Measurements from ENCODE around the gene RGSL1. TPM values are rescaled to one million over a fixed set of nuclear protein-coding genes. Genes with fewer than 3 reads are reported as not detected.

RGSL1 gene
- total and polyA plus RNA-seq, 8 donors: not detected

DNA sequence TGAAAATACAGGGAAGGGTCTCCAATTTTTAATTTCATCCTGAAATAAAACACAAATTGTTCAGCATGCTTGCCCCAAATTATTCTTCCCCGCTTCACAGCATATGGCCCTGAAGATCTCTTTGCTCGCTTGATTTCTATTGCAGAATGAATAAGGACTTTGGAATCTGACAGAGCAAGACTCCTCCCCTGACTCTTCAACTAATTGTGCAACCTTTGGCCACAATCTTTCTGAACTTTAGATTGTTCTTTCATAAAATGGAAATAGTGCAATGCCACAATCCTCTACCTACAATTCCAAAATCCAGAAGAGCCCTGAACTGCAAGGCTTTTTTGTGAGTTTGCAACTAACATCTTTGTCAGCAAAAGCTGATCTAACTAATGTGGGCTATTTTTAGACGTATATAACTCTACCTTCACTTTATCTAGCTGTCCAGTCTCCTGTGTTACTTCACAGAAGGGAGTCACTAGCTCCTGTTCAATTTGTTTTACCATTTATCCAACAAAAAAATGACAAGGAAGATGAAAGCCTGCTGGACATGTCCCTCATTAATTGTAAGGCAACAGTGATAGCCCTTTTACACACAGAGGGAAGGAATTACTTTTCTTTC lies 125.7 kb downstream of the RGSL1 start:
- H3K36me3 ChIP-seq: peaks cover 0 to 17% (median 4%) of the 10 kb centered on the region in 3 donors
- no peaks in the 10 kb centered on the region for H3K27me3 ChIP-seq
- no peak for DNase-seq
- no peak overlapping the region for H3K27ac ChIP-seq
- peak in 3 of 4 donors; percentile 30 to 58 (median 44) for ATAC-seq
- TF ChIP-seq, protein P1, sequence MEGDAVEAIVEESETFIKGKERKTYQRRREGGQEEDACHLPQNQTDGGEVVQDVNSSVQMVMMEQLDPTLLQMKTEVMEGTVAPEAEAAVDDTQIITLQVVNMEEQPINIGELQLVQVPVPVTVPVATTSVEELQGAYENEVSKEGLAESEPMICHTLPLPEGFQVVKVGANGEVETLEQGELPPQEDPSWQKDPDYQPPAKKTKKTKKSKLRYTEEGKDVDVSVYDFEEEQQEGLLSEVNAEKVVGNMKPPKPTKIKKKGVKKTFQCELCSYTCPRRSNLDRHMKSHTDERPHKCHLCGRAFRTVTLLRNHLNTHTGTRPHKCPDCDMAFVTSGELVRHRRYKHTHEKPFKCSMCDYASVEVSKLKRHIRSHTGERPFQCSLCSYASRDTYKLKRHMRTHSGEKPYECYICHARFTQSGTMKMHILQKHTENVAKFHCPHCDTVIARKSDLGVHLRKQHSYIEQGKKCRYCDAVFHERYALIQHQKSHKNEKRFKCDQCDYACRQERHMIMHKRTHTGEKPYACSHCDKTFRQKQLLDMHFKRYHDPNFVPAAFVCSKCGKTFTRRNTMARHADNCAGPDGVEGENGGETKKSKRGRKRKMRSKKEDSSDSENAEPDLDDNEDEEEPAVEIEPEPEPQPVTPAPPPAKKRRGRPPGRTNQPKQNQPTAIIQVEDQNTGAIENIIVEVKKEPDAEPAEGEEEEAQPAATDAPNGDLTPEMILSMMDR (IDR thresholded peaks at IDR 0.05): no peak
- FAIRE-seq: no peak
- no peak overlapping the region for H3K4me3 ChIP-seq
- 73 to 74% methylated on average over 3 of the region's 3 CpGs for WGBS, 2 donors
- intact Hi-C loops (cut with DNase I): no loop called here
- no peaks in the 10 kb centered on the region for H3K4me1 ChIP-seq
- H3K9me3 ChIP-seq: no peaks in the 10 kb centered on the region

DNA sequence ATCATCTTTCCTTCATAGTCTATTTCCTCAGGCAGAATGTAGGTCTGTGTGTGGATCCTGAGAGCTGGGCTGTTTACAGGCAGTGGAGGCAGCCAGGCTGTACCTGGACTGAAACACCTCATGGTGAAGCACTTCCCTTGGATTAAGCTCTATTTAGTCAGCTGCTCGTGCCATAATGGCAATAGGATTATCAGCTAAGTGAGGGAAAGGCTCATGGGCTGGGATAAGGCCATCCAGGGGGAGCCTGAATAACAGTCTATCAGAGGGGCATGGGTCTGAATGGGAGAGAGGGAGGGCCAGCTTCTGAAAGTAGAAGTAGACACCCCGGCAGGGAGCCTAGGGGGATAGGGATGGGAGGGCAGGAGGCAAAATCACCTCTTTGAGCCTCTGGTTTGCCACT lies 130.8 kb downstream of the RGSL1 start:
- 90% methylated on average over 2 of the region's 2 CpGs for whole genome bisulfite sequencing, 2 donors
- Histone ChIP-seq H3K36me3 (peaks cover 0 to 37% (median 0%) of the 10 kb centered on the region in 3 donors), H3K27ac (no peak overlapping the region), H3K9me3 (no peaks in the 10 kb centered on the region), H3K27me3 (no peaks in the 10 kb centered on the region), H3K4me3 (no peak overlapping the region), H3K4me1 (no peaks in the 10 kb centered on the region)
- intact Hi-C loops (cut with DNase I): loop anchor here in 1 of 3 donors (10.0 kb wide), 1 partner anchor 496 kb away; no protein-coding TSS in a partner anchor
- TF ChIP-seq, protein P1 (IDR thresholded peaks at IDR 0.05): no peak
- FAIRE-seq (no peak), ATAC-seq (no peak), DNase-seq (no peak)

DNA sequence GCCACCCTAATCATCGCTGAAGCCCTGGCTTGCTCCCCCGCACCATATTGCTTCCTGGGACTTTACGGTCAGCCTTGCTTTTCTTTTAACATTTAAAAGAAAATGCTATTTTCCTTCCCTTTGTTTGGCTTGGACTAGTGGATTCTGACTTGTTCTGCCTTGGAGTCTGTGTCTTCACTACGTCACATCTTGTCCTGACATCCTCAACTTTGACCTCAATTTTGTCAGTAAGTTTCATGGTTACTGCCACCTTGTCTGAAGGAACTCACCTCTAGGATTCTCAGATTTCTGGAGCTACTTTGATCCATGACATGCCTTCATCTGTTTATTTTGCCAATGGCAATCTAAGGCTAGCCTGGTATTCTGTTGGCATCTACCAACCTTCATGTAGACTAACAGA lies 134.8 kb downstream of the RGSL1 start:
- 94 to 99% methylated on average over 4 of the region's 4 CpGs for WGBS, 2 donors
- ATAC-seq (no peak), FAIRE-seq (no peak), DNase-seq (no peak)
- intact Hi-C loops (cut with DNase I): loop anchor here in 1 of 3 donors (10.0 kb wide), 1 partner anchor 500 kb away; no protein-coding TSS in a partner anchor
- no peaks in the 10 kb centered on the region for H3K27me3 ChIP-seq
- peaks cover 0 to 7% (median 5%) of the 10 kb centered on the region in 3 donors for H3K4me1 ChIP-seq
- no peak overlapping the region for H3K27ac ChIP-seq
- H3K36me3 ChIP-seq: peaks cover 0 to 25% (median 0%) of the 10 kb centered on the region in 3 donors
- TF ChIP-seq, protein P1 (IDR thresholded peaks at IDR 0.05): no peak
- H3K9me3 ChIP-seq: no peaks in the 10 kb centered on the region
- no peak overlapping the region for H3K4me3 ChIP-seq

DNA sequence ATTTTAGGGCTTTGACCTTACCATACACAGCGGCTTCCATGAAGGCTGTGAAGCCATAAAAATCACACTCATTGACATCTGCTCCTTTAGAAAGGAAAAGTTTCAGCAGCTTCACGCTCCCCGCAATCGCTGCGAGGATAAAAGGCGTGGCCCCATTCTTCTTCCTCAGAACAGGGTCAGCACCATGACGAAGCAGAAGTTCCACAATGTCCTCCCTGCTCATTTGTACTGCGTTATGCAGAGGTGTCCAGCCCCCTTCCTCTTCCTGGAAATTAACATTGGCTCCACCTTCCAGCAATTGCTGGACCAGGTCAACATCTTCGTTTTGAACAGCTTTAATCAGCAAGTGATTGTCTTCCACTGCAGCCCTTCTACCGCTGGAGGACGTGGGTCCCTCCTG lies 136.4 kb downstream of the RGSL1 start:
- DNase-seq: no peak
- no peak overlapping the region for H3K27ac ChIP-seq
- TF ChIP-seq, protein P1 (IDR thresholded peaks at IDR 0.05): no peak
- H3K9me3 ChIP-seq: no peaks in the 10 kb centered on the region
- H3K36me3 ChIP-seq: peaks cover 0 to 15% (median 0%) of the 10 kb centered on the region in 3 donors
- no peak for FAIRE-seq
- 94 to 95% methylated on average over 11 of the region's 11 CpGs for WGBS, 2 donors
- peaks cover 0 to 7% (median 5%) of the 10 kb centered on the region in 3 donors for H3K4me1 ChIP-seq
- H3K27me3 ChIP-seq: no peaks in the 10 kb centered on the region
- H3K4me3 ChIP-seq: no peak overlapping the region
- intact Hi-C loops (cut with DNase I): loop anchor here in 1 of 3 donors (10.0 kb wide), 1 partner anchor 502 kb away; no protein-coding TSS in a partner anchor
- no peak for ATAC-seq

DNA sequence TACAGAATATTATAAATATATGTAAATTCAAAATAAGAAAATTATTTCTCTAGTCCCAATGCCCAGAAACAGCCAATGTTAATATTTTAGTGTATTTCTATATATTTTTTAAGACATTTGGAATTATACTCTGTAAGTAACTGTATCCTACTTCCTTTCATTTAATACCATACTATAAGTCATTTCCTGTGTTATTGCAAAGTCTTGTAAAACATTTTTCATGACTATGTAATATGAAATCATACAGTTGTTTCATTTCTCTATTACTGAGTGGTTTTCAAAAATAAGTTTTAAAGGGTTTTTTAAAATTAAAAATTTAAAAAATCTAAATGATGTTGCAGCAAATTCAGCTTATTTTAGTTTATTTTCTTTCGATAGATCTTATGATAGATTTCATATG lies 137.1 kb downstream of the RGSL1 start:
- Histone ChIP-seq H3K4me1 (peaks cover 0 to 7% (median 5%) of the 10 kb centered on the region in 3 donors), H3K9me3 (no peaks in the 10 kb centered on the region), H3K36me3 (peaks cover 0 to 8% (median 0%) of the 10 kb centered on the region in 3 donors), H3K4me3 (no peak overlapping the region), H3K27me3 (no peaks in the 10 kb centered on the region), H3K27ac (no peak overlapping the region)
- FAIRE-seq: peak; percentile 45
- intact Hi-C loops (cut with DNase I): loop anchor here in 1 of 3 donors (10.0 kb wide), 1 partner anchor 502 kb away; no protein-coding TSS in a partner anchor
- no peak for ATAC-seq
- no peak for DNase-seq
- TF ChIP-seq, protein P1 (IDR thresholded peaks at IDR 0.05): no peak
- 0% methylated on average over 1 of the region's 1 CpG for WGBS, 2 donors
